HCT116 (cell line): ENCODE measurements around the gene TEAD1. TPM values are rescaled to one million over a fixed set of nuclear protein-coding genes. Genes with fewer than 3 reads are reported as not detected.

ENCODE experiments used
- ATAC-seq: fragments of 200-7000 bp; cut with Tn5 transposase; 2 replicates; pipeline ENCODE4 v1.9.1; 2020; ENCODE audit warnings: mild to moderate bottlenecking, moderate library complexity
- BruUV-seq: library from RNA; stranded (reverse); fragments of 400-500 nt; replicated peaks from 2 replicates; lab custom pipeline; 2021; lab: Mats Ljungman, UMichigan
- CTCF ChIA-PET: fragments of 300-600 bp; sonication (Branson Sonifier 250); formaldehyde crosslinking; loops from one replicate; lab custom pipeline; 2021; ENCODE audit warnings: antibody characterized with exemption; lab: Charles Lee
- POLR2A ChIA-PET: fragments of 300-600, 350-600 bp; sonication (Branson Sonifier 250); formaldehyde crosslinking; loops from one replicate; lab custom pipeline; 2021; ENCODE audit warnings: antibody characterized with exemption; lab: Charles Lee
- RAD21 ChIA-PET, 2 experiments: fragments of 300-600 bp; sonication (Branson Sonifier 250); formaldehyde crosslinking; loops; one replicate each; lab custom pipeline; 2023; ENCODE audit warnings: low total read pairs in 2 of 2; ENCODE audit not compliant: uncharacterized antibody in 2 of 2, unreplicated experiment in 2 of 2, low non-redundant PET in 1 of 2; lab: Charles Lee
- DNase-seq: peaks from one replicate; pipeline ENCODE4 v3.0.0-alpha.2; 2010; ENCODE audit warnings: low read depth, low spot score
- H2AFZ ChIP-seq: fragments of 200-600 bp; shearing (Covaris generic), sonication (generic); 2 replicates; pipeline ENCODE4 v1.6.1; 2017; ENCODE audit warnings: low read depth, mixed run types, mixed read lengths, antibody characterized with exemption, low read length; ENCODE audit not compliant: poor library complexity, severe bottlenecking
- H3K27ac ChIP-seq: 2 replicates; pipeline ENCODE4 v1.5.1; 2012; ENCODE audit warnings: low read depth, low read length
- H3K27me3 ChIP-seq: fragments of 200-600 bp; sonication (generic); 2 replicates; pipeline ENCODE4 v1.6.1; 2016; ENCODE audit warnings: mixed run types, low read length, mixed read lengths; ENCODE audit not compliant: insufficient read depth
- H3K36me3 ChIP-seq, 2 experiments: fragments of 200-500 bp in 1 of 2; fragments of 200-600 bp in 1 of 2; sonication (Bioruptor generic) in 1 of 2; sonication (generic) in 1 of 2; 2 replicates each; pipeline versions ENCODE4 v1.5.1 to v1.6.1; 2014 to 2016; ENCODE audit warnings: low read length in 2 of 2, inconsistent platforms in 1 of 2, mixed read lengths in 1 of 2, mixed run types in 1 of 2; ENCODE audit not compliant: insufficient read depth in 2 of 2, control insufficient read depth in 1 of 2
- H3K4me1 ChIP-seq, 2 experiments: fragments of 200-600 bp in 1 of 2; sonication (generic) in 1 of 2; 2 replicates each; pipeline versions ENCODE4 v1.5.1 to v1.6.1; 2012 to 2017; ENCODE audit warnings: low read length in 2 of 2, inconsistent platforms in 1 of 2, mild to moderate bottlenecking in 1 of 2, mixed read lengths in 1 of 2, mixed run types in 1 of 2, moderate library complexity in 1 of 2; ENCODE audit not compliant: insufficient read depth in 2 of 2, control insufficient read depth in 1 of 2
- H3K4me2 ChIP-seq: fragments of 200-600 bp; sonication (generic); 2 replicates; pipeline ENCODE4 v1.6.1; 2017; ENCODE audit warnings: mixed run types, low read length, mixed read lengths
- H3K4me3 ChIP-seq, 2 experiments: fragments of 200-600 bp in 1 of 2; sonication (generic) in 1 of 2; replicated peaks in 1 of 2; 2 replicates each; pipeline ENCODE4 v1.5.1; 2011 to 2016; ENCODE audit warnings: low read length in 2 of 2, control low read depth in 1 of 2, low read depth in 1 of 2, mild to moderate bottlenecking in 1 of 2, mixed read lengths in 1 of 2, mixed run types in 1 of 2
- H3K79me2 ChIP-seq: fragments of 200-600 bp; sonication (generic); 2 replicates; pipeline ENCODE4 v1.6.1; 2017; ENCODE audit warnings: mild to moderate bottlenecking, mixed run types, low read length, moderate library complexity, mixed read lengths; ENCODE audit not compliant: insufficient read depth
- H3K9ac ChIP-seq: fragments of 200-600 bp; sonication (generic); 2 replicates; pipeline ENCODE4 v1.6.1; 2016; ENCODE audit warnings: low read length, mixed read lengths
- H3K9me2 ChIP-seq: fragments of 200-600 bp; sonication (generic), shearing (Covaris generic); 2 replicates; pipeline ENCODE4 v1.6.1; 2017; ENCODE audit warnings: mixed run types, mild to moderate bottlenecking, moderate library complexity; ENCODE audit not compliant: insufficient read depth
- H3K9me3 ChIP-seq, 2 experiments: fragments of 200-500 bp in 1 of 2; fragments of 200-600 bp in 1 of 2; sonication (Bioruptor generic) in 1 of 2; sonication (generic) in 1 of 2; 2 replicates each; pipeline ENCODE4 v1.6.1; 2014 to 2017; ENCODE audit warnings: low read length in 2 of 2, mixed read lengths in 2 of 2, inconsistent platforms in 1 of 2, low read depth in 1 of 2, mild to moderate bottlenecking in 1 of 2, mixed run types in 1 of 2, moderate library complexity in 1 of 2; ENCODE audit not compliant: control insufficient read depth in 1 of 2, insufficient read depth in 1 of 2
- H4K20me1 ChIP-seq: fragments of 200-600 bp; sonication (generic), shearing (Covaris generic); 2 replicates; pipeline ENCODE4 v1.6.1; 2017; ENCODE audit warnings: mixed run types, mild to moderate bottlenecking, moderate library complexity; ENCODE audit not compliant: insufficient read depth
- CBX3 ChIP-seq: IDR thresholded peaks from 2 replicates; pipeline ENCODE4 v1.6.1; 2012; ENCODE audit warnings: low read depth
- ELF1 ChIP-seq: IDR thresholded peaks from 2 replicates; pipeline ENCODE4 v1.6.1; 2012; ENCODE audit warnings: low read depth, borderline replicate concordance
- EZH2phosphoT487 ChIP-seq: fragments of 200-600 bp; IDR thresholded peaks from 2 replicates; pipeline ENCODE4 v1.6.1; 2018; ENCODE audit warnings: antibody characterized with exemption, borderline replicate concordance
- FOSL1 ChIP-seq: IDR thresholded peaks from 2 replicates; pipeline ENCODE4 v1.6.1; 2012; ENCODE audit warnings: low read depth
- JUND ChIP-seq: IDR thresholded peaks from 2 replicates; pipeline ENCODE4 v1.6.1; 2012
- POLR2AphosphoS5 ChIP-seq: IDR thresholded peaks from 2 replicates; pipeline ENCODE4 v1.6.1; 2011; ENCODE audit warnings: mild to moderate bottlenecking, low read depth, low read length, moderate library complexity
- RAD21 ChIP-seq: IDR thresholded peaks from 2 replicates; pipeline ENCODE4 v1.6.1; 2012; ENCODE audit warnings: low read depth, mild to moderate bottlenecking
- SP1 ChIP-seq: IDR thresholded peaks from 2 replicates; pipeline ENCODE4 v1.6.1; 2012; ENCODE audit warnings: low read depth
- TCF7L2 ChIP-seq: IDR thresholded peaks from 2 replicates; pipeline ENCODE4 v1.7.0; 2011; ENCODE audit warnings: borderline replicate concordance, inconsistent platforms; ENCODE audit not compliant: insufficient read depth, insufficient read length; ENCODE audit errors: extremely low read depth
- ZFX ChIP-seq: fragments of 450-650 bp; IDR thresholded peaks from 2 replicates; pipeline ENCODE4 v1.6.1; 2017
- ZNF274 ChIP-seq: fragments of 200-500 bp; sonication (Bioruptor generic); IDR thresholded peaks from 2 replicates; pipeline ENCODE4 v1.6.1; 2014; ENCODE audit warnings: mild to moderate bottlenecking, low read depth, low read length, inconsistent platforms
- intact Hi-C: fragments of 100-400 bp; cut with micrococcal nuclease; formaldehyde crosslinking; loops from 2 replicates; pipeline ENCODE4 v1.10.0; 2022
- total RNA-seq: library from RNA; stranded (reverse); gene quantifications from one replicate; pipeline ENCODE4 v1.2.1, GENCODE V29; 2021; ENCODE audit not compliant: unreplicated experiment
- TF ChIP-seq, protein P1 (sequence below): IDR thresholded peaks from 2 replicates; pipeline ENCODE4 v1.6.1; 2012
- TF ChIP-seq, protein P2 (sequence below): IDR thresholded peaks from 2 replicates; pipeline ENCODE4 v1.6.1; 2012
- TF ChIP-seq, protein P3 (sequence below), 3 experiments: fragments of 200-600 bp in 1 of 3; sonication (generic) in 1 of 3; IDR thresholded peaks in 2 of 3; conservative IDR thresholded peaks in 1 of 3; 2 replicates each; pipeline ENCODE4 v1.5.1; 2012 to 2017; ENCODE audit warnings: low read depth in 2 of 3, low read length in 2 of 3, antibody characterized with exemption in 1 of 3, borderline replicate concordance in 1 of 3, control low read depth in 1 of 3, mild to moderate bottlenecking in 1 of 3, mixed read lengths in 1 of 3, mixed run types in 1 of 3, moderate library complexity in 1 of 3; ENCODE audit not compliant: insufficient read depth in 1 of 3
- TF ChIP-seq, protein P4 (sequence below): IDR thresholded peaks from 2 replicates; pipeline ENCODE4 v1.6.1; 2011; ENCODE audit warnings: mild to moderate bottlenecking, low read length, moderate library complexity; ENCODE audit not compliant: insufficient replicate concordance; ENCODE audit errors: extremely low read depth

Gene TEAD1
- total RNA-seq, 1 experiment from 2014 or later, result 103 TPM

- Histone ChIP-seq H3K9me2 (no peaks in the 10 kb centered on the region), H3K4me3 (no peak overlapping the region), H2AFZ (no peak overlapping the region), H3K27me3 (no peaks in the 10 kb centered on the region), H3K27ac (no peak overlapping the region), H3K4me2 (no peak overlapping the region), H3K9me3 (no peaks in the 10 kb centered on the region), H3K36me3 (peaks cover 0 to 3% of the 10 kb centered on the region in 2 experiments; a peak in 1 of 4 replicates), H4K20me1 (0 out of 2 replicates have a peak, but pooled peaks cover 4% of the 10 kb centered on the region), H3K79me2 (0 out of 2 replicates have a peak, but pooled peaks cover 3% of the 10 kb centered on the region), H3K9ac (no peak overlapping the region), H3K4me1 (no peaks in the 10 kb centered on the region)
- ATAC-seq (no peak), DNase-seq (no peak)
- intact Hi-C loops, result no loop called here
- ChIA-PET RAD21 (no interaction called here), CTCF (no interaction called here), POLR2A (interaction anchor here (0.7 kb wide), 1 partner anchor 218 kb away, joined by 3 read pairs; no protein-coding TSS in a partner anchor)
- TF ChIP-seq ZFX (no peak), ELF1 (no peak), RAD21 (no peak), SP1 (no peak), FOSL1 (no peak)
- TF ChIP-seq, protein P1, sequence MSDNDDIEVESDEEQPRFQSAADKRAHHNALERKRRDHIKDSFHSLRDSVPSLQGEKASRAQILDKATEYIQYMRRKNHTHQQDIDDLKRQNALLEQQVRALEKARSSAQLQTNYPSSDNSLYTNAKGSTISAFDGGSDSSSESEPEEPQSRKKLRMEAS, result no peak
- no TSS peak for BruUV-seq
Observed at GRCh38 chr11:12922980-12923507, 248.8 kb downstream of the TEAD1 start.

- BruUV-seq, result no TSS peak
- TF ChIP-seq RAD21 (no peak), CBX3 (no peak), SP1 (no peak), ZNF274 (no peak), JUND (no peak), TCF7L2 (no peak), POLR2AphosphoS5 (no peak), ELF1 (no peak), FOSL1 (no peak), EZH2phosphoT487 (no peak)
- TF ChIP-seq, protein P2, sequence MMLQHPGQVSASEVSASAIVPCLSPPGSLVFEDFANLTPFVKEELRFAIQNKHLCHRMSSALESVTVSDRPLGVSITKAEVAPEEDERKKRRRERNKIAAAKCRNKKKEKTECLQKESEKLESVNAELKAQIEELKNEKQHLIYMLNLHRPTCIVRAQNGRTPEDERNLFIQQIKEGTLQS, result no peak
- TF ChIP-seq, protein P3, sequence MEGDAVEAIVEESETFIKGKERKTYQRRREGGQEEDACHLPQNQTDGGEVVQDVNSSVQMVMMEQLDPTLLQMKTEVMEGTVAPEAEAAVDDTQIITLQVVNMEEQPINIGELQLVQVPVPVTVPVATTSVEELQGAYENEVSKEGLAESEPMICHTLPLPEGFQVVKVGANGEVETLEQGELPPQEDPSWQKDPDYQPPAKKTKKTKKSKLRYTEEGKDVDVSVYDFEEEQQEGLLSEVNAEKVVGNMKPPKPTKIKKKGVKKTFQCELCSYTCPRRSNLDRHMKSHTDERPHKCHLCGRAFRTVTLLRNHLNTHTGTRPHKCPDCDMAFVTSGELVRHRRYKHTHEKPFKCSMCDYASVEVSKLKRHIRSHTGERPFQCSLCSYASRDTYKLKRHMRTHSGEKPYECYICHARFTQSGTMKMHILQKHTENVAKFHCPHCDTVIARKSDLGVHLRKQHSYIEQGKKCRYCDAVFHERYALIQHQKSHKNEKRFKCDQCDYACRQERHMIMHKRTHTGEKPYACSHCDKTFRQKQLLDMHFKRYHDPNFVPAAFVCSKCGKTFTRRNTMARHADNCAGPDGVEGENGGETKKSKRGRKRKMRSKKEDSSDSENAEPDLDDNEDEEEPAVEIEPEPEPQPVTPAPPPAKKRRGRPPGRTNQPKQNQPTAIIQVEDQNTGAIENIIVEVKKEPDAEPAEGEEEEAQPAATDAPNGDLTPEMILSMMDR (IDR thresholded peaks at IDR 0.05 in 2 of 3, conservative IDR thresholded peaks at IDR 0.05 in 1 of 3; ENCODE audit: borderline replicate concordance in 1 of 3, insufficient read depth in 1 of 3, low read depth in 2 of 3, low read length in 2 of 3), result no peak
- TF ChIP-seq, protein P4, sequence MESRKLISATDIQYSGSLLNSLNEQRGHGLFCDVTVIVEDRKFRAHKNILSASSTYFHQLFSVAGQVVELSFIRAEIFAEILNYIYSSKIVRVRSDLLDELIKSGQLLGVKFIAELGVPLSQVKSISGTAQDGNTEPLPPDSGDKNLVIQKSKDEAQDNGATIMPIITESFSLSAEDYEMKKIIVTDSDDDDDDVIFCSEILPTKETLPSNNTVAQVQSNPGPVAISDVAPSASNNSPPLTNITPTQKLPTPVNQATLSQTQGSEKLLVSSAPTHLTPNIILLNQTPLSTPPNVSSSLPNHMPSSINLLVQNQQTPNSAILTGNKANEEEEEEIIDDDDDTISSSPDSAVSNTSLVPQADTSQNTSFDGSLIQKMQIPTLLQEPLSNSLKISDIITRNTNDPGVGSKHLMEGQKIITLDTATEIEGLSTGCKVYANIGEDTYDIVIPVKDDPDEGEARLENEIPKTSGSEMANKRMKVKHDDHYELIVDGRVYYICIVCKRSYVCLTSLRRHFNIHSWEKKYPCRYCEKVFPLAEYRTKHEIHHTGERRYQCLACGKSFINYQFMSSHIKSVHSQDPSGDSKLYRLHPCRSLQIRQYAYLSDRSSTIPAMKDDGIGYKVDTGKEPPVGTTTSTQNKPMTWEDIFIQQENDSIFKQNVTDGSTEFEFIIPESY, result no peak
- TF ChIP-seq, protein P1, result no peak
Observed at GRCh38 chr11:12924650-12925049, 250.4 kb downstream of the TEAD1 start.

More at GRCh38 chr11:12924650-12925049, 250.4 kb downstream of the TEAD1 start:
- ChIA-PET POLR2A (no interaction called here), RAD21 (no interaction called here), CTCF (no interaction called here)
- no peak overlapping the region for H3K9ac ChIP-seq
- H3K27ac ChIP-seq, result no peak overlapping the region
- no peak overlapping the region for H3K4me2 ChIP-seq
- H3K27me3 ChIP-seq, result no peaks in the 10 kb centered on the region
- peaks cover 0 to 3% of the 10 kb centered on the region in 2 experiments; a peak in 1 of 4 replicates for H3K36me3 ChIP-seq
- DNase-seq, result no peak
- H3K79me2 ChIP-seq, result no peaks in the 10 kb centered on the region
- H3K9me3 ChIP-seq, result no peaks in the 10 kb centered on the region
- no peaks in the 10 kb centered on the region for H3K4me1 ChIP-seq
- intact Hi-C loops, result no loop called here
- H3K9me2 ChIP-seq, result no peaks in the 10 kb centered on the region
- no peak for ATAC-seq
- H4K20me1 ChIP-seq, result 0 out of 2 replicates have a peak, but pooled peaks cover 4% of the 10 kb centered on the region
- H2AFZ ChIP-seq, result no peak overlapping the region
- H3K4me3 ChIP-seq, result no peak overlapping the region
